DMS153 treated with DMSO at 0.1 percent for 48 hours (cell line): ENCODE data around the gene CCL5.
A peak's percentile ranks its signal among the peaks of the same experiment; 100 is the strongest.
"Not testable (repeated sequence)": the region's sequence is repeated elsewhere in the genome, so short reads cannot be mapped to it uniquely, and the experiment has no call there.

Source experiments
- DNase-seq: peaks from one replicate; lab custom pipeline; 2025; ENCODE audit not compliant: unreplicated experiment; lab: John Stamatoyannopoulos, UW

CCL5 gene

DNA sequence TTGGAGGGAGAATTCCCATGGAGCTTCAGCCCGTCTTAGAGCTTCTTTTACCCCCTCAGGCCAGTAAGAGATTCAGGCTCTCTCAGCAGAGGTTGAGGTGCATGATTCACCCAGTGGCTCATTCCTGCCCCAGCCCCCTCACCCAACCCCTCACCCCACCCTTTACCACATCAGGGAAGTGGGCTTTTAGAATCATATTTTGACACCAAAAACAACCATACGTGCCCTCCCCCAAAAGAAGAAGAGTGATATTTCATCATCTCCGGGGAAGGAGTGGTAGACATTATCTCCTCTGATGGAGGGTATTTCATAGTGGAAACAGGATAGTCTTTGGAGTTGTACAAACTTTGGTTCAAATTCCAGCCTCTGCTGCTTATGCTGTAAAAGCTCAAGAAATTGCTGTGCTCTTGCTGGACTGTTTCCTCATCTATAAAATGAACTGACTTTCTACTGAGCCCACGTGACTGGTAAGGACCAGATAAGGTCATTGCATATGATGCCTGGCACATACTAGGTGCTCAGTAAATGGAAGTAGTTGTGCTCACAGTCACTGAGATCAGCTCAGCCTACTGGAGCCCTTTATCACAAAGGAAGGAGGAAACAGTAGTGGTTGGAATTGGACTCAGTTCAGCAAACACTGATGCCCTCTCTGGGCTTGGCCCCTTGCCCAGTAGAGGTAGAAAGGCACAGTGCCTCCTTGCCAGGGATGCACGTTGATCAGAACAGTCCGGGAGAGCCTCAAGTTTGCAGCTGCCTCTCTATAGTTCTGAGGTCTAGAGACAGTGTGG is 18.3 kb upstream of the CCL5 start:
- peak; percentile 6 for DNase-seq

DNA sequence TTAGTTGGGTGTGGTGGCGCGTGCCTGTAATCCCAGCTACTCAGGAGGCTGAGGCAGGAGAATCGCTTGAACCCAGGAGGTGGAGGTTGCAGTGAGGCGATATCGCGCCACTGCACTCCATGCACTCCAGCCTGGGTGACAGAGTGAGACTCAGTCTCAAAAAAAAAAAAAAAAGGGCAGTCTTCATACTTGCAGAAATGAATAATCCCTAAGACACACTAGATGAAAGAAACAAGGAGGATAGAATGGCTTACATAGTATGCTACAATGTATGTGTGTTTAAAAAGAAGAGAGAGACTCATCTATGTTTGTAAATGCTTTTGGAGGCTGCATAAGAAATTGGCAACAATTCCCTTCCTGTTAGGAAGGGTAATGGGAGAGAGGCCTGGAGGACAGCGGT is 17.6 kb upstream of the CCL5 start:
- DNase-seq = not testable (repeated sequence)

- DNase-seq = no peak
These were observed 15.8 kb upstream of the CCL5 start for GRCh38 chr17:35895636-35896587.

DNA sequence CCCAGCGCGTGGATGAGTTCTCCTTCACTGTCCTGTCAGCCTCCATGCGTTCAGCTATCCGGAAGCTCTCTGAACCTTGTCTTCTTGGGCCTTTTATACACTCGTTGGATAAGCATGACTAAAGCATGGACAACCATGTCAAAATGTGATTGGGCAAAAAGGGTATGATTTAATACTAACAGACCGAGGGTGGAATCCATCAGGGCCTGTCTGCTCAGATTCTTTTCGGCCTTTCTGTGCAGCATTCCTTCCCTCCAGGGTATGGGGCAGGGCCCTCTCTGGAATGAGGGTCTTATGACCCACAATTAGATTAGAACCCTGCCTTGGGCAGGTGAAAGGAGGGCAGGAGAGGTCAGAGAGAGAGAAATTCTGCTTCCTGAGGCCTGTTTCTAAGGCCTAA is 14.0 kb upstream of the CCL5 start:
- no peak for DNase-seq

- no peak for DNase-seq
These were observed 13.6 kb upstream of the CCL5 start for GRCh38 chr17:35893751-35894150.

DNA sequence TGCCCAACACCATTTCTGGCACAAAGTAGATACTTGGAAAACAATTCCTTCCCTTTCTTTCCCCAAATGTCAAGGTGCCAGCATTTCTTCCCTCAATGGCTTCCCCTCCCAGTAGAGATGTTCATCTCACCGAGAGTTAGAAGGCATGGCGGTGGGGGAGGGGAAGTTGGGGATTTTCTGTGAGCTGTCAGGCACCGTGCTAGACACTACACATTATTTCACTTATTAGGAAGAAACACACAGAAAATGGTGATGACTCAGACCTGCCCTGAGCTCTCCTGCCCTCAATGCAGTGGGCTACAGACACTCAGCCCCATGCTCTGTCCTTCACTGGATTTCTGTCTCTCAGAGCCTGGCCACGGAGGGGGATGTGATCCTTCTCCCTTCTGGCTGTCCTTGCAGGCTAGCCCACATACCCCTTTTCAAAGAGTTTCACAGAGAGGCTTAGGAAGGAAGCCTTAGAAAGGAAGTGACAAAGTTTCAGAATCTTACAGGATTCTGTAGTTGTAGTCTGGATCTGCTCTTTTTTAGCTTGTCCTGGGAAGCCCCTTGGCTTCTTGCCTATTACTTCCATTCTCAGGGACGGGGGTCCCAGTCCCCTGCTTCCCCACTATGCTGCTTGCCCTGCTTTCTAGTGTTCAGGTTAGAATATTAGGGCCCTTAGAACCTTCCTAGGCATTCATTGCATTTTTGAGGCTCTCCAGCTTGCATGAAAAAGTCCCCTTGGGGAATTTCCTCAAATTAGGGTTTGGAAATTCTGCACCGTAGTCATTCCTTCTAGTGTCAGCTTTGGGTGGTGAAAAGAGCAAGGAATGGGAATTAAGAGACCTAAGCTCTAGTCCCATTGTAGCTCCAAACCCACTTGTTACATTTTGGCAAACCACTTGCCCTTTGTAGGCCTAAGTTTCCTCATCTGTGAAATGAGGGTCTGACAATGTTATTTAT is 12.2 kb upstream of the CCL5 start:
- no peak for DNase-seq

GRCh38 chr17:35891269-35891668 is 11.1 kb upstream of the CCL5 start:
- no peak for DNase-seq

DNA sequence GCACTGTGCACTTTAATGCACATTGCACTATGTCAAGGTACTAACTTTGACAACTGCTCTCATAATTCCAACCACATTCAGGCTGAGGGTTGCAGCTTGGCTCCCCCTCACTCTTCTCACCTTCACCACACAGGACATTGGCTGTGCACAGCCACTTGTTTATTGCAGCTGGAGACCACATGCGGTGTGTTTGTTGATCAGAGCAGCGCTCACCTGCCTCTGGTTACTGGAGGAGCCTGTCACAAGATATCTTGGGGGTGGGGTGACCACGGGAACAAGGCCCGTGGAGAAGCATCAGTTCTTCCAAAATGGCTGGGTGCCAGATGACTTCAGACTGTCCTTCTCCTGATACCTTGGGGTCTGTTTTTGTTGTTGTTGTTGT is 10.6 kb upstream of the CCL5 start:
- DNase-seq = no peak

DNA sequence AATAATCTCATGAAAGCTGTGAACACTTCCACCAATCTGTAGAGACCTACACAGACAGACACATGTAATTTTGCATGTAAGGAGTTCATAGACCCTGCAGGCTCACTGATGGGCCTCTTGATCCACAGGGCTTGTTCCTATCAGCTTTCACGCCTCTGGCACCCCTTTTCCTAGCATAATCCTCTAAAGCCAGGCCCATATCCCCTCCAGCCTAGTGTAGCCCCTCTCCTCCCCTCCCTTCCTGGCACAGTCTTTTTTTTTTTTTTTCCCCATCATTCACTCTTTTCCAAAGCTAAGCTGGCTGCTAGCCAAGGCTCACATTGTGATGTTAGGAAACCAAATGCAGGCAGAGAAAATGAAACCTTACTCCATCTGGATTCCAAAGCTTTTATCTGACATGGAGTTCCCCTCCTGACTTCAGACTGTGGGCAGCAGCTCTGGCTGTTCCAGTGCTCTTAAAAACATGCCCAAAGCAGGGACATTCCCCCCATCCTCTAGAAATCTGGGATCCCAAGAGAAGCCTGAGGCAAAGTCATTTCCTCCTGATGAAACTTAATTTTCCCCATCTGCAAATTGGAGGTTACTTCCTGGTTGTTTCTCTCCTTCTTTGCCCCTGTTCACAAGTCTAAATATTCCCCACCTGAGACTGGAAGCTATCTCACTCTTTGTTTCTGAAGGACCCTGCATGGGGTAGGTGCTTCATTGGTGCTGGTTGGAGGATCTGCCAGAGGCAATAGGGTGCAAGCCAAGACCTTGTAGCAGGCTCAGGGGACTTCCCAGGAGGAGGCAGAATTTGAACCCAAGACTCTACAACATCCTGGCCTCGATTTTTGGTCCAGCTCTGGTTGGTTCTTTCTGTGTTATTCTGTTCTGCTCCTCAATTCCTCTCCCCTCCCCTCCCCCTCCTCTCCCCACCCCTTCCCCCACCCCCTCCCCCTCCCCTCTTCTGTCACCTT is 9.9 kb upstream of the CCL5 start:
- no peak for DNase-seq

GRCh38 chr17:35889241-35889640 is 9.1 kb upstream of the CCL5 start:
- DNase-seq = no peak

GRCh38 chr17:35878361-35878760 is 1.8 kb downstream of the CCL5 start:
- DNase-seq = no peak

DNA sequence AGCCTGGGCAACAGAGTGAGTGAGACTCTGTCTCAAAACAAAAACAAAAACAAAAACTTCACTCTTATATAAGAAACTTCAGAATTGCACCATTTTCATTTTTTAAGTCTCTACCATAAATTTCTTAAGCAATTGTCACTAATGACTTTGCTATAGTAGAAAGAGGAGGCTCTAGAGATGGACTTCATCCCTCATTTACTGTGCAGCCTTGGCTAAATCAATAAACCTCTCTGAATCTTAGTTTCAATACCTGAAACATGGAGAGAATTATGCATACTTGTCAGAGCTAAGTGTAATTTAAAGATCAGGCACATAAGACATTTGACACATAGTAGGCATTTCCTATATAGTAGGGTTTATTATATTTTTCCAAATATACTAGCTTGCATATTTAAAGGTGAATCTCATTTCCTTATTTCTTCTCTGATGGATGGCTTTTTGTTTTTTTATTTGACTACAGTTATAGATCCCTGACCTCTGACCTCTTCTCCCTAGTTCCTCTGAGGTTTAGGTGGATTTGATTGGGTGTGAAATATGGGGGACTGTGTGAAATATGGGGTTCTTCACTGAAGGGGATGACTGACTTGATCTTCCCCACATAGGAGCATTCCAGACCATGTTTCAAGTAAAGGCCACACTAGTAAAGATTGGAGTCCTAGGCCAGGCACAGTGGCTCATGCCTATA is 2.7 kb downstream of the CCL5 start:
- no peak for DNase-seq

GRCh38 chr17:35876534-35876933 is 3.6 kb downstream of the CCL5 start:
- no peak for DNase-seq

DNA sequence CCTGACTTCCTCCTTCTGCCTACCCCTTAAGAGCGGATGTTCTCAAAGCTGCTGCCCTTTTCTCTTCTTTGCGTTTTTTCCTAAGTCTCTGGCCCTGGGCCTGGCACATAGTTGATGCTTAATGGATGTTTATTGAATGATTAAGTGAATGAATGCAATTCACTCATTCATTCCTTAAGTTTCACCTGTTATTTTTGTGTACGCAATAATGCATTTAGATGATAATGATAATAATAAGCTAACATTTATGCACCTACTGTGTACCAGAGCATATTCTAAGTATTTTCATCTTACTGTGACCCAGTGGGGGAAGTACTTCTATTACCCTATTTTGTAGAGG is 4.4 kb downstream of the CCL5 start:
- no peak for DNase-seq

- DNase-seq = no peak
These were observed 4.9 kb downstream of the CCL5 start for GRCh38 chr17:35875072-35875799.

DNA sequence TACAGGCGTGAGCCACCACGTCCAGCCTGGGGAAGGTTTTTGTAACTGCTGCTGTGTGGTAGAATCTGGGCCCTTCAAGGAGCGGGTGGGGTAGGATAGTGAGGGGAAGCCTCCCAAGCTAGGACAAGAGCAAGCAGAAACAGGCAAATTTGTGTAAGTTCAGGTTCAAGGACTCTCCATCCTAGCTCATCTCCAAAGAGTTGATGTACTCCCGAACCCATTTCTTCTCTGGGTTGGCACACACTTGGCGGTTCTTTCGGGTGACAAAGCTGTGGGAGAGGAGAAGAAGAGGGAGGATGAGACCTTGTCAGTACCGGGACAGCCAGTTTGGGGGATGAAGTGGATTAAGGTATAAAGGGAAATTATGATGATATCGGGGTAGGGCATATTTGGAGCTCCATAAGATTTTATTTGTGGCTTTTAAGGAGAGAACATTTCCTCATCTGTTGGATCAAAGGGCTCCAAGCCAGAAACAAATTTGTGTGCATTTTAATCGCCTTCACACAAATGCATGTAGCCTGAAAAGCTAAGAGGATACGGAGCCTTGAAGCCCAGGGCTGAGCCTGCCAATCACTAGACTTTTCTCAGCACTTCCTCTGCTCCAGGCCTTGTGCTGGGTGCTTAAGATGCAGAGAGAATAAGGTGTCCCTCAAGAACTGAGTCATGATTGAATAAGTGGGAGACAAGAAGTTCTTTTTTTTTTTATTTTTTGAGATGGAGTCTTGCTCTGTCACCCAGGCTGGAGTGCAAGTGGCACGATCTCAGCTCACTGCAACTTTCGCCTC is 7.8 kb downstream of the CCL5 start:
- no peak for DNase-seq

DNA sequence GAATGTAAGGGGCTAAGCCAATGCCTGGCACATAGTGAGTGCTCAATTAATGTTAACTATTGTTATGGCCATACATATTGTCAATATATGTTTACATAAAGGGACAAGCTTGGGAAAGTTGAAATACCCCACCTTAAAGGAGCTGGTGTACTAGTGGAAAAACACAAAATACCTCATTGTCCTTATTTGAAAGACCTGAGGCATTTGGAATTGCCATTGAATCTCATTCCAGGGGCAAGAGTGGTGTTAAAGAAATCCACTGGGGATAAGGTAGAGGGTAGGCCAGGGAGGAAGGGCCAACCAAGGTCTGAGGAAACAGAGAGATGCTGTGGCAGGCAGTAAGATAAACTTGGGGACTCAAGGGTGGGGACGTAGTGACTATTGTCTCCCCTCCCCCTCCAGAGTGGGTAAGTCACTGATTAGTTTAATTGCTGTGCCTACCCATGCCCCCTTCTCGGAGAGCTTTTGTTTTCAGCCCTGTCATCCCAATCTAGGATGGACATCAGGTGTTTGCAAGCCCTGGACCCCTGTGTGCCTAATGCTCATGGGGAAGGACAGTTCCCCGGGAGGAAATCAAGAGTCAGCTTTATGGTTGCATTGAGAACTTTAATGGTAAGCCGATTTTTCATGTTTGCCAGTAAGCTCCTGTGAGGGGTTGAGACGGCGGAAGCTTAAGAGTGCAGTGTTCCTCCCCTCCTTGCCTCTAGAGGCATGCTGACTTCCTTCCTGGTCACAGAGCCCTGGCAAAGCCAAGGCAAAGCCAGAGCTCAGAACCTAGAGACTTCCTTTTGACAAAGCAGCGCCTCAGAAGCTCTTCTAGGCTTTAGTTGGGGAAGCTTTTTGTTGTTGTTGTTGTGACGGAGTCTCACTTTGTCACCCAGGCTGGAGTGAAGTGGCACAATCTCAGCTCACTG is 9.0 kb downstream of the CCL5 start:
- DNase-seq = no peak
